H1 (cell line): Measurements from ENCODE around the gene SPINT1. TPM values are rescaled to one million over a fixed set of nuclear protein-coding genes. Genes with fewer than 3 reads are reported as not detected.
A peak's percentile ranks its signal among the peaks of the same experiment; 100 is the strongest.

Source experiments
- CTCF ChIA-PET: fragments of 300-600 bp; sonication (Branson Sonifier 250); formaldehyde crosslinking; loops from one replicate; lab custom pipeline; 2021; ENCODE audit not compliant: partially characterized antibody; lab: Charles Lee
- POLR2A ChIA-PET: fragments of 300-600 bp; sonication (Branson Sonifier 250); formaldehyde crosslinking; loops from one replicate; lab custom pipeline; 2021; ENCODE audit warnings: inconsistent platforms; ENCODE audit not compliant: partially characterized antibody; lab: Charles Lee
- DNase-seq, 2 experiments: peaks; one replicate each; pipeline versions ENCODE4 v3.0.0 to v3.0.0-alpha.2; 2010 to 2022; ENCODE audit warnings: low spot score in 2 of 2, low read depth in 1 of 2, mixed read lengths in 1 of 2
- FAIRE-seq: peaks from 2 replicates; lab custom pipeline; 2011; peaks lifted over from hg19 to GRCh38; lab: Jason Lieb, UNC
- H2AFZ ChIP-seq: 2 replicates; pipeline ENCODE4 v1.8.1; 2012; ENCODE audit warnings: low read length, inconsistent platforms
- H2AK5ac ChIP-seq: 2 replicates; pipeline ENCODE4 v1.6.1; 2013; ENCODE audit warnings: low read depth, low read length
- H2BK120ac ChIP-seq: replicated peaks from 2 replicates; pipeline ENCODE3; 2013; ENCODE audit warnings: low read depth, low read length, inconsistent platforms
- H2BK12ac ChIP-seq: 2 replicates; pipeline ENCODE4 v1.6.1; 2013; ENCODE audit warnings: low read depth, low read length
- H2BK15ac ChIP-seq: 2 replicates; pipeline ENCODE4 v1.6.1; 2013; ENCODE audit warnings: low read length
- H2BK20ac ChIP-seq: 2 replicates; pipeline ENCODE4 v1.6.1; 2013; ENCODE audit warnings: low read length
- H2BK5ac ChIP-seq: 2 replicates; pipeline ENCODE4 v1.6.1; 2013; ENCODE audit warnings: low read depth, low read length
- H3K14ac ChIP-seq: 2 replicates; pipeline ENCODE4 v1.6.1; 2013; ENCODE audit warnings: inconsistent platforms; ENCODE audit not compliant: insufficient read length
- H3K18ac ChIP-seq: 2 replicates; pipeline ENCODE4 v1.6.1; 2013; ENCODE audit warnings: low read length; ENCODE audit errors: extremely low read depth
- H3K23ac ChIP-seq: 2 replicates; pipeline ENCODE4 v1.6.1; 2013; ENCODE audit warnings: inconsistent platforms; ENCODE audit not compliant: insufficient read length
- H3K23me2 ChIP-seq: 2 replicates; pipeline ENCODE4 v1.6.1; 2013; ENCODE audit warnings: low read depth, low read length
- H3K27ac ChIP-seq: 2 replicates; pipeline ENCODE4 v1.6.1; 2011; ENCODE audit warnings: low read depth, low read length, inconsistent platforms
- H3K27me3 ChIP-seq, 4 experiments: replicated peaks in 1 of 4; 1 replicate in 1 of 4; 2 replicates in 3 of 4; pipeline versions ENCODE4 v1.6.1 to v1.8.1; 2011 to 2013; ENCODE audit warnings: low read length in 3 of 4, mild to moderate bottlenecking in 3 of 4, inconsistent platforms in 2 of 4, mixed read lengths in 2 of 4, moderate library complexity in 1 of 4; ENCODE audit not compliant: control insufficient read depth in 3 of 4, insufficient read depth in 3 of 4; ENCODE audit errors: extremely low read depth in 1 of 4
- H3K36me3 ChIP-seq, 4 experiments: 2 replicates each; pipeline versions ENCODE4 v1.6.1 to v1.8.1; 2011 to 2013; ENCODE audit warnings: mild to moderate bottlenecking in 4 of 4, low read length in 3 of 4, moderate library complexity in 2 of 4, control low read depth in 1 of 4, inconsistent platforms in 1 of 4; ENCODE audit not compliant: insufficient read depth in 4 of 4, control insufficient read depth in 2 of 4
- H3K4ac ChIP-seq: replicated peaks from 2 replicates; pipeline ENCODE3; 2013; ENCODE audit warnings: low read length, low read depth, mixed read lengths, inconsistent platforms; ENCODE audit not compliant: insufficient read length
- H3K4me1 ChIP-seq, 4 experiments: replicated peaks in 1 of 4; 1 replicate in 1 of 4; 2 replicates in 3 of 4; pipeline versions ENCODE4 v1.6.1 to v1.8.1; 2011 to 2013; ENCODE audit warnings: low read length in 3 of 4, inconsistent platforms in 2 of 4, mixed read lengths in 1 of 4; ENCODE audit not compliant: insufficient read depth in 4 of 4, control insufficient read depth in 3 of 4
- H3K4me2 ChIP-seq, 2 experiments: 2 replicates each; pipeline versions ENCODE4 v1.6.1 to v1.8.1; 2011 to 2013; ENCODE audit warnings: low read depth in 2 of 2, low read length in 2 of 2, control low read depth in 1 of 2, inconsistent platforms in 1 of 2, mild to moderate bottlenecking in 1 of 2; ENCODE audit not compliant: insufficient read depth in 1 of 2
- H3K4me3 ChIP-seq, 4 experiments: fragments of 200-600, 300-600 bp in 1 of 4; sonication (generic), shearing (Covaris generic), sonication (Bioruptor Twin) in 1 of 4; 2 replicates each; pipeline versions ENCODE4 v1.5.1 to v1.8.1; 2011 to 2016; ENCODE audit warnings: low read length in 4 of 4, low read depth in 3 of 4, control low read depth in 2 of 4, inconsistent platforms in 2 of 4, mild to moderate bottlenecking in 2 of 4, mixed read lengths in 1 of 4, moderate library complexity in 1 of 4; ENCODE audit not compliant: insufficient read depth in 2 of 4; ENCODE audit errors: extremely low read depth in 1 of 4
- H3K56ac ChIP-seq: replicated peaks from 2 replicates; pipeline ENCODE3; 2013; ENCODE audit warnings: low read depth, mild to moderate bottlenecking, mixed read lengths, low read length, inconsistent platforms; ENCODE audit not compliant: insufficient read length
- H3K79me1 ChIP-seq: 2 replicates; pipeline ENCODE4 v1.6.1; 2013; ENCODE audit warnings: low read depth, low read length, control low read depth
- H3K79me2 ChIP-seq, 2 experiments: 2 replicates each; pipeline versions ENCODE4 v1.6.1 to v1.8.1; 2012 to 2013; ENCODE audit warnings: low read length in 2 of 2, mild to moderate bottlenecking in 2 of 2, inconsistent platforms in 1 of 2; ENCODE audit not compliant: insufficient read depth in 2 of 2, control insufficient read depth in 1 of 2
- H3K9ac ChIP-seq, 4 experiments: replicated peaks in 1 of 4; 1 replicate in 1 of 4; 2 replicates in 3 of 4; pipeline versions ENCODE4 v1.6.1 to v1.8.1; 2011 to 2013; ENCODE audit warnings: low read depth in 3 of 4, low read length in 3 of 4, control low read depth in 2 of 4, mild to moderate bottlenecking in 2 of 4, moderate library complexity in 2 of 4, inconsistent platforms in 1 of 4; ENCODE audit errors: extremely low read depth in 1 of 4
- H3K9me3 ChIP-seq, 2 experiments: 2 replicates each; pipeline versions ENCODE4 v1.6.1 to v1.8.1; 2012 to 2013; ENCODE audit warnings: mild to moderate bottlenecking in 2 of 2, moderate library complexity in 2 of 2, control low read depth in 1 of 2, inconsistent platforms in 1 of 2, low read depth in 1 of 2, low read length in 1 of 2, mixed read lengths in 1 of 2; ENCODE audit not compliant: insufficient read depth in 2 of 2
- H4K20me1 ChIP-seq, 2 experiments: replicated peaks in 1 of 2; 2 replicates each; pipeline versions ENCODE3 to v1.8.1; 2011 to 2013; ENCODE audit warnings: inconsistent platforms in 2 of 2, low read length in 2 of 2, mild to moderate bottlenecking in 1 of 2; ENCODE audit not compliant: insufficient read depth in 2 of 2, control insufficient read depth in 1 of 2
- H4K5ac ChIP-seq: 2 replicates; pipeline ENCODE4 v1.6.1; 2013; ENCODE audit warnings: low read length, low read depth, mixed read lengths, inconsistent platforms; ENCODE audit not compliant: insufficient read length
- H4K8ac ChIP-seq: 2 replicates; pipeline ENCODE4 v1.8.0; 2013; ENCODE audit warnings: mild to moderate bottlenecking, moderate library complexity, low read length, inconsistent platforms; ENCODE audit not compliant: insufficient read depth; ENCODE audit errors: extremely low read depth
- H4K91ac ChIP-seq: replicated peaks from 2 replicates; pipeline ENCODE3; 2013; ENCODE audit warnings: low read length, mixed read lengths, inconsistent platforms; ENCODE audit not compliant: insufficient read length
- MAFK ChIP-seq: IDR thresholded peaks from 2 replicates; pipeline ENCODE4 v1.6.1; 2012; ENCODE audit warnings: low read depth, mild to moderate bottlenecking, improper control_type of control experiment, low read length
- SAP30 ChIP-seq: fragments of 300-600 bp; sonication (generic); IDR thresholded peaks from 2 replicates; pipeline ENCODE4 v1.7.1; 2012; ENCODE audit warnings: low read length, moderate library complexity, mild to moderate bottlenecking, inconsistent platforms; ENCODE audit not compliant: insufficient read depth, insufficient replicate concordance
- SIN3A ChIP-seq, 2 experiments: IDR thresholded peaks in 1 of 2; conservative IDR thresholded peaks in 1 of 2; 2 replicates each; pipeline ENCODE4 v1.6.1; 2011 to 2012; ENCODE audit warnings: low read length in 2 of 2, improper control_type of control experiment in 1 of 2, low read depth in 1 of 2, mild to moderate bottlenecking in 1 of 2
- SUZ12 ChIP-seq: fragments of 200-600 bp; sonication (generic); IDR thresholded peaks from 2 replicates; pipeline ENCODE4 v1.6.1; 2012; ENCODE audit warnings: mild to moderate bottlenecking, inconsistent platforms, low read length, moderate library complexity, mixed read lengths
- WGBS, 2 experiments: shearing (Covaris generic) in 1 of 2; methylation state at CpG; one replicate each; pipeline versions ENCODE4 v1.1.6 to v1.1.7; 2013 to 2015; ENCODE audit warnings: low lambda C conversion rate in 2 of 2, mixed read lengths in 2 of 2, inconsistent platforms in 1 of 2, low coverage in 1 of 2, missing lambda C conversion rate in 1 of 2; ENCODE audit not compliant: insufficient replicate concordance in 2 of 2, insufficient coverage in 1 of 2, insufficient read length in 1 of 2; ENCODE audit errors: extremely low coverage in 1 of 2, missing lambda C conversion rate in 1 of 2; 5-methylcytosine and 5-hydroxymethylcytosine counted together
- polyA plus RNA-seq, 7 experiments: library from polyadenylated mRNA; depleted of rRNA in 3 of 7; stranded (reverse) in 5 of 7; unstranded in 2 of 7; fragments of >200 nt in 5 of 7; fragments of 200-250 nt in 2 of 7; gene quantifications; 1 replicate in 5 of 7; 2 replicates in 1 of 7; 4 replicates in 1 of 7; pipeline versions ENCODE4 v1.2.1 to v1.2.3, GENCODE V29; 2011 to 2013; ENCODE audit warnings: missing spikeins in 2 of 7, mixed read lengths in 2 of 7
- total RNA-seq: library from RNA; stranded (reverse); fragmentation: NEBNext Ultra II Directional; extraction: Animal tissue kit (Norgen Biotek cat#: 25700); gene quantifications from 2 replicates; pipeline ENCODE4 v1.2.1, GENCODE V29; 2021
- TF ChIP-seq, protein P1 (sequence below): IDR thresholded peaks from 2 replicates; pipeline ENCODE4 v1.6.1; 2012; ENCODE audit warnings: inconsistent platforms

The SPINT1 gene
- total and polyA plus RNA-seq, 2 of the 8 experiments (the other 6 are each of a cell fraction or from before 2014, with no cell fraction given), result 117 to 155 TPM

DNA sequence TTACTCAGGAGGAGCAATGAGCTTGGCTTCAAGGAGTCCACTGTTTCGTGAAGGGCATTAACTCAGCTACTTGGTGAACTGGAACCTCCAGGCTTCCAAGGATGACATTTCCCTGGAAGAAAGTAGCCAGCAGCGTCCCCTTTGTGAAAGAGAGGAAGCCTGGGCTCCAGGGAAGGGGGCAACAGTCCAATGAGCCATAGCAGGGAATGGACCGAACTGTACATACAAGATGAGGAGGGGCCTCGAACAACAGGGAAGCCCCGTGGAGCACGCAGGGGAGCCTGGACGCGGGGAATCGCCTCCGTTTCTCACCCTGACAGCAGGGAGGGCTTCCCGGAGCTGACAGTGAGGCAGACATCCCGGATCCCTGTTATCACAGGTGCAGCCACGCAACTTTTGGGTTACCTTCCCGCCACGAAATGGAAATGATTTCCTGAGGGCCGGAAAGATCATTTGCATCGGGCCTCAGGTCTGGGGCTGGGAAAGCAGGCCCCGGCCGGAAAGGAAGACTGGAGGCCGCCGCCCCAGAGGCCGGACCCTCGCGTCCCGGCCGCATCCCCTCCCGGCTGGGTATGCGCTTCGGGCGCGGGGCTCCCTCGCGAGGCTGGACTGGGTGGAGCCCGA, 475 bp upstream of the SPINT1 start:
- H3K9me3 ChIP-seq, result no peaks in the 10 kb centered on the region
- H4K91ac ChIP-seq, result no peak overlapping the region
- ChIA-PET POLR2A (interaction anchor here (0.7 to 3.1 kb wide), 30 partner anchors 10 to 404 kb away, joined by 3 to 37 read pairs (median 5); partner anchors contain the start of genes CHAC1, DNAJC17, GCHFR and PPP1R14D), CTCF (interaction anchor here (0.9 to 14.5 kb wide), 9 partner anchors 10 to 111 kb away, joined by 3 to 157 read pairs (median 5); no protein-coding TSS in a partner anchor)
- H3K27me3 ChIP-seq, result peaks cover 0 to 2% (median 0%) of the 10 kb centered on the region in 4 experiments; a peak in 1 of 7 replicates
- H3K4me1 ChIP-seq, result peaks cover 0 to 26% (median 15%) of the 10 kb centered on the region in 4 experiments; a peak in 6 of 7 replicates
- 0 out of 2 replicates have a peak overlapping the region, but pooled peaks have one; percentile 56 for H2AFZ ChIP-seq
- peaks cover 0 to 4% (median under 1%) of the 10 kb centered on the region in 4 experiments; a peak in 4 of 8 replicates for H3K36me3 ChIP-seq
- H3K18ac ChIP-seq, result no peak overlapping the region
- H3K79me2 ChIP-seq, result peaks cover 0 to 38% of the 10 kb centered on the region in 2 experiments; a peak in 3 of 4 replicates
- no peak overlapping the region for H2BK120ac ChIP-seq
- no peak overlapping the region for H2BK12ac ChIP-seq
- TF ChIP-seq, protein P1, sequence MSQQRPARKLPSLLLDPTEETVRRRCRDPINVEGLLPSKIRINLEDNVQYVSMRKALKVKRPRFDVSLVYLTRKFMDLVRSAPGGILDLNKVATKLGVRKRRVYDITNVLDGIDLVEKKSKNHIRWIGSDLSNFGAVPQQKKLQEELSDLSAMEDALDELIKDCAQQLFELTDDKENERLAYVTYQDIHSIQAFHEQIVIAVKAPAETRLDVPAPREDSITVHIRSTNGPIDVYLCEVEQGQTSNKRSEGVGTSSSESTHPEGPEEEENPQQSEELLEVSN, result no peak
- TF ChIP-seq SIN3A (conservative IDR thresholded peaks at IDR 0.05 in 1 of 2, IDR thresholded peaks at IDR 0.05 in 1 of 2; ENCODE audit: low read depth in 1 of 2, low read length in 2 of 2) (peak in 1 of 2 experiments; percentile 10; a peak in 1 of 4 replicates), SAP30 (peak; percentile 60), SUZ12 (peak; percentile 30; the same call in 1 of the 2 replicates), MAFK (no peak)
- peaks cover 5 to 18% of the 10 kb centered on the region in 2 experiments for H4K20me1 ChIP-seq
- H3K4ac ChIP-seq, result no peak overlapping the region
- no peak overlapping the region for H3K56ac ChIP-seq
- no peak overlapping the region for H2BK15ac ChIP-seq
- peak overlapping the region; percentile 65 to 88 (median 76) for H3K4me3 ChIP-seq
- H4K8ac ChIP-seq, result peak overlapping the region; percentile 83; the same call in 1 of the 2 replicates
- no peak overlapping the region for H3K23ac ChIP-seq
- peak overlapping the region; percentile 44; the same call in 1 of the 2 replicates for H2BK5ac ChIP-seq
- H3K9ac ChIP-seq, result peak overlapping the region; percentile 16 to 93 (median 74); a peak in 5 of 7 replicates
- peaks cover 13% of the 10 kb centered on the region for H3K23me2 ChIP-seq
- H2AK5ac ChIP-seq, result no peak overlapping the region
- H3K27ac ChIP-seq, result peak overlapping the region; percentile 82; the same call in 1 of the 2 replicates
- H3K14ac ChIP-seq, result no peak overlapping the region
- FAIRE-seq (no peak), DNase-seq (no peak)
- no peak overlapping the region for H4K5ac ChIP-seq
- 10% methylated on average over 31 of the region's 34 CpGs; no CpG with 5 or more reads in 1 of the 2 experiments for WGBS, 2 experiments
- H3K79me1 ChIP-seq, result peaks cover 24% of the 10 kb centered on the region
- no peak overlapping the region for H2BK20ac ChIP-seq
- peak overlapping the region; percentile 85 to 96 for H3K4me2 ChIP-seq
